IPS-20b (cell line): ENCODE results near the gene MOK.
A peak's percentile ranks its signal among the peaks of the same experiment; 100 is the strongest.

Source experiments
- H3K27ac ChIP-seq: one replicate; pipeline ENCODE4 v1.5.1; 2013; ENCODE audit warnings: low read length
- H3K27me3 ChIP-seq: 2 replicates; pipeline ENCODE4 v1.6.1; 2013; ENCODE audit warnings: mild to moderate bottlenecking, low read length, inconsistent platforms; ENCODE audit not compliant: insufficient read depth
- H3K36me3 ChIP-seq: 2 replicates; pipeline ENCODE4 v1.6.1; 2013; ENCODE audit warnings: low read depth, mild to moderate bottlenecking, inconsistent platforms, low read length, moderate library complexity; ENCODE audit not compliant: insufficient read depth
- H3K4me1 ChIP-seq: 2 replicates; pipeline ENCODE4 v1.6.1; 2013; ENCODE audit warnings: mild to moderate bottlenecking, control low read depth, inconsistent platforms, low read length, moderate library complexity; ENCODE audit not compliant: insufficient read depth
- H3K4me3 ChIP-seq: 2 replicates; pipeline ENCODE4 v1.5.1; 2013; ENCODE audit warnings: mild to moderate bottlenecking, low read length, inconsistent platforms
- H3K9ac ChIP-seq: 2 replicates; pipeline ENCODE4 v1.6.1; 2013; ENCODE audit warnings: low read depth, mild to moderate bottlenecking, inconsistent platforms, low read length, moderate library complexity
- H3K9me3 ChIP-seq: 2 replicates; pipeline ENCODE4 v1.6.1; 2013; ENCODE audit warnings: mild to moderate bottlenecking, low read depth, low read length, inconsistent platforms; ENCODE audit not compliant: insufficient read depth

Gene MOK

DNA sequence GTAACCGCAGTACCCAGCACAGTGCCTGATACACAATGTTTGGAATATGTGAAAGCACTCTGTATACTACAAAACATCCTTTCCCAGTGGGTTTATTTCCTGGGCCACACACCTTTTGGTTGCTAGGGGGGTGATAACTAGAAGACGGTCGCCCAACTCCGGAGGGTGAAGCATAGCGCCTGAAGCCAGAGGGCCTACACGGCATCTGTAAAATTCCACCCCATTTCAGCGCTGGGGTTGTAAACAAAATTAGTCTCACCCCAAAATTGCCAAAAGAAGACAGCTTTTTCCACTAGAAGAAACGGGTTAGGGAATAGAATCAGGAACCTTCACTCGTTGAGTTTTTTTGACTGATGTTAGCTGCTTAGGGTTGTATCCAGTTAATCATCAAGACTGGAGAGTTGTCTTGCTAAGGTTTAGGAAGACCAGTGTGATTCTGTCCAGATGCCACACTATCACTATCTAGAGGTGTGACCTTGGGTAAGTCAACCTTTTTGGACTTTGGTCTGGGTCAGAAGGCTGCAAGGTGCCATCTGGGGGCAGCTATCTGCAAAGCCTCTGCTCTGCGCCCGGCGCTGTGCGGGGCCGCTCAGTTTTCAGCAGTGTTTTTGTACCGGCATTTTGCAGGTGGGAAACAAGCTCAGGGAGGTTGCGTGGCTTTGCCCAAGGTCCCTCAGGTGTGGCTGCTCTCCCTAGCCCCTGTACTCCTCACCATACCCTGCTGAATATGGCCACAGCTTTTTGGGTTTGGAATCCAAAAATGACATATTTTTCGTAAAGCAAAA is 15.9 kb upstream of the MOK start:
- Histone ChIP-seq H3K9me3 (no peaks in the 10 kb centered on the region), H3K4me1 (peaks cover 7% of the 10 kb centered on the region; the same call in 1 of the 2 replicates), H3K27ac (no peak overlapping the region), H3K4me3 (peak overlapping the region; percentile 90), H3K27me3 (peaks cover 7% of the 10 kb centered on the region; the same call in 1 of the 2 replicates), H3K36me3 (0 out of 2 replicates have a peak, but pooled peaks cover 1% of the 10 kb centered on the region), H3K9ac (peak overlapping the region; percentile 82; the same call in 1 of the 2 replicates)

- Histone ChIP-seq H3K9me3 (no peaks in the 10 kb centered on the region), H3K9ac (peak overlapping the region; percentile 82), H3K27ac (no peak overlapping the region), H3K36me3 (no peaks in the 10 kb centered on the region), H3K27me3 (peaks cover 14% of the 10 kb centered on the region), H3K4me3 (peak overlapping the region; percentile 90), H3K4me1 (peaks cover 7% of the 10 kb centered on the region; the same call in 1 of the 2 replicates)
These were observed 15.2 kb upstream of the MOK start for GRCh38 chr14:102320033-102320660.

DNA sequence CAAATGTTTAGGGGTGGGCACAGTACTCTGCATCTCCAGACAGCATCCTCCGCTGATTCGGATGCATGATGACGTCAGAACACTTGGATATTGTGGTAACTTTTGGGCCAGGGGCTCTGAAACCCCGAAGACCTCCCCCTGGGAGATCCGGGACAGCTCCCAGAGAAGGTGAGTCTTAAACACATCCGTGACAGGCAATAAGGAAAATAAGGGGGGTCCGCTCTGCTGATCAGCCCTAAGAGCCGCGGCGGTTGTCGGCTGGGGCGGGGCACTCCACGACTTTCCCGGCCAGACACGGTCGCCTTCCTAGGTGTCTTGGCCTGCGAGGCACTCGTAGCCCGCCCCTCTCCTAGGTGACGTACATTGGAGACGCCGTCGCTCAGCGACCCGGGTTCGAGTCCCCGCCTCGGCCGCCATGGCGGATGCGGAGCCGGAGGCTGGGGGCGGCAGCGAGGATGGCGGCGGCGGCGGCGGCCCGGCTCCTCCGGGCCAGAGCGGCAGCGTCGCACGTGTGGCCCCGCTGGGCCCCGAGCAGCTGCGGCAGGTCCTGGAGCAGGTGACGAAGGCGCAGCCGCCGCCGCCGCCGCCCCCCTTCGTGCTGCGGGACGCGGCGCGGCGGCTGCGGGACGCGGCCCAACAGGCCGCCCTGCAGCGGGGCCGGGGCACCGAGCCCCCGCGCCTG is 14.5 kb upstream of the MOK start, which contains the start of gene ZNF839:
Gene ZNF839 (plus strand): TSS at position 396 of the 682 bp plus-strand sequence. CDS start 20 bp downstream, at position 416.
- peak within 1 kb of the TSS; percentile 90 for H3K4me3 ChIP-seq
- H3K27ac ChIP-seq, result no peak within 1 kb of the TSS
- peaks cover 7% of the 10 kb centered on the region; the same call in 1 of the 2 replicates for H3K4me1 ChIP-seq
- H3K27me3 ChIP-seq, result peaks cover 20% of the 10 kb centered on the region
- H3K36me3 ChIP-seq, result no peaks in the 10 kb centered on the region
- H3K9ac ChIP-seq, result peak within 1 kb of the TSS; percentile 82
- no peaks in the 10 kb centered on the region for H3K9me3 ChIP-seq

- peaks cover 7% of the 10 kb centered on the region; the same call in 1 of the 2 replicates for H3K4me1 ChIP-seq
- H3K9me3 ChIP-seq, result no peaks in the 10 kb centered on the region
- peak overlapping the region; percentile 82; the same call in 1 of the 2 replicates for H3K9ac ChIP-seq
- H3K4me3 ChIP-seq, result peak overlapping the region; percentile 90
- no peaks in the 10 kb centered on the region for H3K36me3 ChIP-seq
- H3K27ac ChIP-seq, result no peak overlapping the region
- H3K27me3 ChIP-seq, result peaks cover 26% of the 10 kb centered on the region
These were observed 13.9 kb upstream of the MOK start for GRCh38 chr14:102318781-102319276.

GRCh38 chr14:102317564-102318248 is 12.7 kb upstream of the MOK start:
- Histone ChIP-seq H3K27me3 (peaks cover 36% of the 10 kb centered on the region), H3K4me3 (peak overlapping the region; percentile 72), H3K27ac (no peak overlapping the region), H3K9ac (peak overlapping the region; percentile 72; the same call in 1 of the 2 replicates), H3K36me3 (no peaks in the 10 kb centered on the region), H3K9me3 (no peaks in the 10 kb centered on the region), H3K4me1 (peaks cover 7% of the 10 kb centered on the region; the same call in 1 of the 2 replicates)

DNA sequence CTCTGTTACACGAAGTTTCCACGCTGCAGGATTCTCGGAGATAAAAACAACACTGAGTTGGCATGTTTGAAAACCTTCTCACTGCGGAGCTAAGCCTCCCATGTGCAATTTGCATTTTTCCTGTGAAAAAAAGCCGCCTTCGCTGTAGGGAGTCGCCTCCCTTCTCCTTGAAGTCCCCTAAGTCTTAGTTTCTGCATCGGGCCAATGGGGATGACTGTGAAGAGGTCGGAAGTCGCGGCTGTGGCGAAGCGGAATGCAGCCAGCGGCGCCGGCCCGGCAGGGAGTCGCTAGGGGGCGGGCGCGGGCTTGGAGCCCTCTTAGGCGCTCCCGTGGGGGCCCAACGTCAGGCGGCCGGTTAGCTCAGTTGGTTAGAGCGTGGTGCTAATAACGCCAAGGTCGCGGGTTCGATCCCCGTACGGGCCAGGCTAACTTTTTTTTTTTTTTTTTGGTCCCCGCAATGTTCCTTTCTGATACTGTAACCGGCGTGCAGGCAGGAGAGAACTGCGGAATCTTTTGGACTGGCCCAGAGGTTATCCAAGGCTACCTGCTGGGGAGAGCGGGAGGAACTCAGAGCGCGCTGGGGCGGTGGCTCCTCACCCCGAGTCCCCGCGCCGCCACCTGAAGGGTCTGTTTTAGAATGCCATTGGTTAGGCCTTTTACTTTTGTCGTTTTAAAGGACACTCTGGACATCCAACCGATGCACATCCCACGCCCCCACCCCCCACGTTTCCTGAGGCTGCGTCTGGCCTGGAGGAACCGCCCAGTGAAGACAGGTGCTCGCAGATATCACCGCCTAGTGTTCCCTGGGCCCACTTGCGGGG is 12.0 kb upstream of the MOK start:
- Histone ChIP-seq H3K4me3 (peak overlapping the region; percentile 87), H3K9me3 (no peaks in the 10 kb centered on the region), H3K27ac (no peak overlapping the region), H3K27me3 (peaks cover 36% of the 10 kb centered on the region), H3K9ac (peak overlapping the region; percentile 74; the same call in 1 of the 2 replicates), H3K36me3 (no peaks in the 10 kb centered on the region), H3K4me1 (peaks cover 7% of the 10 kb centered on the region; the same call in 1 of the 2 replicates)

DNA sequence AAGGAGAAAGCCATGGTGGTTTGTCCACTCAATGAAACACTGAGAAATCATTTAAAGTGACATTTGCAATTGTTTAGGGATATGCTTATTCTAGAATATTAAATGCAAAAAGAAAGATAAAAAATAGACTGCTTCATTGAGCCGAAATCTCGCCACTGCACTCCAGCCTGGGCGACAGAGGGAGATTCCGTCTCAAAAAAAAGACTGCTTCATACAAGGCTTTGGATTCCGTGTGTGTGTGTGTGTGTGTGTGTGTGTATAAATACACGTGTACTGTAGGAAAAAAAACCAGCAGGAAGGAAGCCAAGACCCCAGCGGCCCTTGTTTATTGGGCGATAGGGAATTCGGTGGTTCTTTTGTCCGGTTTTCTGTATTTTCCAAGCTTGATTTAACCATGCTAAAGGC is 11.4 kb upstream of the MOK start:
- H3K36me3 ChIP-seq, result no peaks in the 10 kb centered on the region
- H3K9ac ChIP-seq, result peak overlapping the region; percentile 74; the same call in 1 of the 2 replicates
- H3K27ac ChIP-seq, result no peak overlapping the region
- no peaks in the 10 kb centered on the region for H3K9me3 ChIP-seq
- H3K27me3 ChIP-seq, result peaks cover 36% of the 10 kb centered on the region
- peaks cover 7% of the 10 kb centered on the region; the same call in 1 of the 2 replicates for H3K4me1 ChIP-seq
- H3K4me3 ChIP-seq, result peak overlapping the region; percentile 87

DNA sequence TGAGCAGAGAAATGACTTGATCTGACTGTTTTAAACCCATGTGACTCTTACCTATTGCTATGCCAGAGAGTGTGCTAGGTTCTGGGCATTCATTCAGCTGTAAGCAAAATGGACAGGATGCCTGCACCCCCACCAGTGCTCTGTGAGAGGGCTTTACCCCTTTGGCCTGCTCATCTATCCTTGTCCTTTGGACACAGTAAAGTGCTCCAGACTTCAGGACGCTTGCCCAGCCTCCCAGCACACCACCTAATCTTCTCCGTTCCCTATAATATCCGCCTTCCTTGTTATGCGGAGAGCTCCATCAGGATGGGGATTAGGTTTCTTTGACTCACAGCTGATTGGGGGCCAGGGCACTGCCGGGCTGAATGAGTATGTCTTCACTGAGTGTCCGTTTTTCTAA is 10.2 kb upstream of the MOK start:
- Histone ChIP-seq H3K4me1 (peaks cover 7% of the 10 kb centered on the region; the same call in 1 of the 2 replicates), H3K27me3 (peaks cover 36% of the 10 kb centered on the region), H3K9me3 (no peaks in the 10 kb centered on the region), H3K36me3 (no peaks in the 10 kb centered on the region), H3K27ac (no peak overlapping the region), H3K4me3 (no peak overlapping the region; the same call in 1 of the 2 replicates), H3K9ac (no peak overlapping the region)

DNA sequence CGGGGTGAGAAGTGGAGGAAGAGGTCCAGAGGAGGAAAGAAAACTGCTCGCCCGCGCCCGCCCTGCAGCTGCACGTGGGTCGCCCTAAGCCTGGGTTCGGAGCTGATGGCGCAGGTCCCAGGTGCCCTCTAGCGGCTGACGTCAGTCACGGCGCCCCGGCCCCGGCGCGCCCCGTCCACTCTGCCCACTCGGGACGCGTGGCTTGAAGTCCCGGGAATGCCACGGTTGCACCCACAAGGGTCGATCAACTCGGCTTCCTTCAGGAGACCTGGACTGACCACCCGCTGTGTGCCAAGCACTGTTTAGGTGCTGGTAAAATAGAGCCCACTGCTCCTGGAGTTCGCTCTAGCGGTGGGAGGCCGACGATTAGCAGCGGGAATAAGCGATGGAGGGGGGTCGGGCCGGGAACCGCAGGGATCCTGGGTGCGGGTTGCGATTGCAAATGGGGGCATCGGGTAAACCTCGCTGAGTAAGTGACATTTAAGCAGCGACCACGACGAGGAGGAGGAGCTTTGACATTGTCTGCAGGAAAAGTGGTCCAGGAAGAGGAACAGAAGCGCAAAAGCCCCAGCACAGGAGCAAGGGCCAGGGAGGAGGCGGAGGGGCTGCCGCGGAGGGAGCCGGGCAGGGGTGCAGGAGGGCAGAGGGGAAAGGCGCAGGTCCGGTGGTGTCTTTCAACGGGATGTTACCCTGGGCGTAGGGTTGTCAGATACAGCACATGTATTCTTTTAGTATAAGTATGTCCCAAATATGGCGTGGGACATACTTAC is 9.5 kb upstream of the MOK start:
- Histone ChIP-seq H3K9ac (peak overlapping the region; percentile 49; the same call in 1 of the 2 replicates), H3K4me3 (peak overlapping the region; percentile 76), H3K27me3 (peaks cover 36% of the 10 kb centered on the region), H3K27ac (no peak overlapping the region), H3K36me3 (no peaks in the 10 kb centered on the region), H3K4me1 (peaks cover 7% of the 10 kb centered on the region; the same call in 1 of the 2 replicates), H3K9me3 (no peaks in the 10 kb centered on the region)

- Histone ChIP-seq H3K27me3 (no peaks in the 10 kb centered on the region), H3K9ac (no peak overlapping the region), H3K36me3 (no peaks in the 10 kb centered on the region), H3K4me3 (no peak overlapping the region), H3K9me3 (no peaks in the 10 kb centered on the region), H3K4me1 (no peaks in the 10 kb centered on the region), H3K27ac (no peak overlapping the region)
These were observed 1.3 kb downstream of the MOK start for GRCh38 chr14:102303664-102304063.
